Stimulated activated memory B cell treated with anti-CD40 and anti-IgM and Interleukin-4, amounts not matched to agents 10 μg/mL and 1 μg/mL and 100 μg/mL, for 72 hours (primary cell): Measurements from ENCODE around the gene ATP10A.

Experiments
- ATAC-seq: fragments of 150-1000 bp; cut with Tn5 transposase; 2 replicates; pipeline ENCODE4 v1.10.0; 2021
- H3K27ac Mint-ChIP-seq: one replicate; pipeline ENCODE4 v1.8.0; 2022; ENCODE audit warnings: mild to moderate bottlenecking, mixed read lengths
- H3K27me3 Mint-ChIP-seq: one replicate; pipeline ENCODE4 v1.8.0; 2022; ENCODE audit warnings: mixed read lengths
- H3K36me3 Mint-ChIP-seq: one replicate; pipeline ENCODE4 v1.8.0; 2022; ENCODE audit warnings: mixed read lengths
- H3K4me1 Mint-ChIP-seq: one replicate; pipeline ENCODE4 v1.8.0; 2022; ENCODE audit warnings: mixed read lengths
- H3K4me3 Mint-ChIP-seq: one replicate; pipeline ENCODE4 v1.8.0; 2022; ENCODE audit warnings: mild to moderate bottlenecking, moderate library complexity, mixed read lengths
- H3K9me3 Mint-ChIP-seq: one replicate; pipeline ENCODE4 v1.8.0; 2022; ENCODE audit warnings: mixed read lengths

Gene ATP10A

DNA sequence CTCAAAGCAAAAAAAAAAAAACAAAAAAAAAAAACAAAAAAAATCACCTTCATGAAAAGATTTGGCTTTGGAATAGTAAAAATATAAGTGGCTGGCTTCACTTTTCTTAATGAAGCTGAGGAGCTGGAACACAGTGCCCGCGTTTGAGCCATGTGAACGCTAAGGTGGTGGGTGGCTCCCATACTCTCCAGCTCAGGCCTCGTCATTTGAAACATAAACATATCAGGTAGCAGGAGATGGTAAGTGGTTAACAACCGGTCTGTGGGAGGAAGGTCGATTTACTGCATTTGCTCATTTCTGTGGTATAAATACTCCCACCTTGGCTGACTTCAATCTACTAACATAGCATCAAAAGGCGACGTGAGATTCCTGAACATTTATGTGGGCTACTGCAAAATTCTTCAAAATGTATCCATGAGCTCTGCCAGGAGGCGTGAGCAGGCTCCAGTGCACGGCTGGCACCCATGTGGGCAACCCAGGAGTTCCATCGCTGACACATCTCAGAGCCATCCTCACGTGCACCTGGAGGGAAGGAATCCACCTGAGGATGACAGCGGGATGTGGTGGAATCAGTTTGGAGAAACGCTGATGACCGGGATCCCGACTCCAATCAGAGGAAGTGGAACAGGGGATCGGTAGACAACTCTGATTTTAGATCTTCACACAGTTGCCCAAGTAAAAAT lies 157.6 kb downstream of the ATP10A start:
- Mint-ChIP-seq H3K27ac (no peak overlapping the region), H3K36me3 (no peaks in the 10 kb centered on the region)

GRCh38 chr15:25703726-25704125 lies 159.4 kb downstream of the ATP10A start:
- Mint-ChIP-seq H3K27me3 (no peaks in the 10 kb centered on the region), H3K36me3 (no peaks in the 10 kb centered on the region), H3K9me3 (no peaks in the 10 kb centered on the region), H3K4me1 (no peaks in the 10 kb centered on the region), H3K4me3 (no peak overlapping the region), H3K27ac (no peak overlapping the region)
- ATAC-seq = no peak

More for the DNA sequence above, 157.6 kb downstream of the ATP10A start:
- H3K9me3 Mint-ChIP-seq = no peaks in the 10 kb centered on the region
- no peak overlapping the region for H3K4me3 Mint-ChIP-seq
- ATAC-seq = no peak
- no peaks in the 10 kb centered on the region for H3K27me3 Mint-ChIP-seq
- no peaks in the 10 kb centered on the region for H3K4me1 Mint-ChIP-seq

DNA sequence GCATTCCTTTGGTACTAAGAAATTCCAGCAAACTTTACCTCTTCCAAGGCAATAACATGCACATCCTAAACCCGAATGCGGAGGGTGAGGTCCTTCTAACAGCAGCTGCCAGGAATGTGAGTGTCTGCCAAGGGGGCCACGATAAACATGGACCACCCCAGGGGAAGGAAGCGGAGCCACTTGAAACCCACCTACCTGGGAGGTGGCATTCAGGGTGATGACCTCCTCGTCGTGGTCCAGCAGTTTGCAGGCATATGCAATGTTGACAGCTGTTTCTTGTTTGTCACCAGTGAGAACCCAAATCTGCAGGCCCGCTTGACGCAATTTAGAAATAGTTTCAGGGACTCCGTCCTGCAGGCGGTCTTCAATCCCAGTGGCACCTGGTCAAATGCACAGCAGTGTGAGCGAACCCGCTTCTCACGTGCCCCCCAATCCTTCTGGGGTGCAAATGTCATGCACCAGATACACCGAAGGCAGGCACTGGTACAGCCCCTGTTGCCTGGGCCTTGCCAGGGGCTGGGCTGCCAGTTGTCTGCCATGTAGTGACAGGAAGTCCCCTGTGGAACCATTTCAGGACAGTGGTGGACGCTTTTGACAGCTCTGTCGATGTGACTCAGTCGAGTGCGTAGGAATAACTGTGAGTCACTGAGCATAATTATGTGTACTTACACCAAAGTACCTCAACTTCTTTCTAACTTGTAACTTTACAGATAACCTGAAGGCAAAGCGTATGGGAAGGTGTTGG lies 161.2 kb downstream of the ATP10A start:
- Mint-ChIP-seq H3K4me1 (no peaks in the 10 kb centered on the region), H3K4me3 (no peak overlapping the region), H3K36me3 (no peaks in the 10 kb centered on the region), H3K9me3 (no peaks in the 10 kb centered on the region), H3K27ac (no peak overlapping the region), H3K27me3 (no peaks in the 10 kb centered on the region)
- ATAC-seq = no peak

GRCh38 chr15:25700916-25701315 lies 162.2 kb downstream of the ATP10A start:
- H3K36me3 Mint-ChIP-seq = no peaks in the 10 kb centered on the region
- no peak overlapping the region for H3K27ac Mint-ChIP-seq
- H3K27me3 Mint-ChIP-seq = no peaks in the 10 kb centered on the region
- no peaks in the 10 kb centered on the region for H3K9me3 Mint-ChIP-seq
- no peak for ATAC-seq
- H3K4me1 Mint-ChIP-seq = no peaks in the 10 kb centered on the region
- H3K4me3 Mint-ChIP-seq = no peak overlapping the region

DNA sequence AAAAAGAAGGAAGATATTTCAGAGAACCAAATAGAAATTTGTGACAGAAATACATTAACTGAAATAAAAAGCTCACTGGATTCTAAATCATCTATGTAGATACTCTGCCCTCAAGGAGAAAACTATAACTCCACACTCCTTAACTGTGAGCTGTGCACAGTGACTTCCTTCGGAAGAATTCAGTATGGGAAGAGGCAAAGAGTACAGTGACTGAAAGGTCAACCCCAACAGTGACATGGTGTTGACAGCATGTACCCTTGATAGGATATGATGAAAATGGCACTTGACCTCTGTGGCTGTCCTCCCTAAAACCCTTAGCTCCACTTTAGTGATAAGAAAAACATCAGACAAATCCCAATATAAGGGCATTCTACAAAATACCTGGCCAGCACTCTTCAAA lies 165.5 kb downstream of the ATP10A start:
- no peak for ATAC-seq
- Mint-ChIP-seq H3K27ac (no peak overlapping the region), H3K27me3 (no peaks in the 10 kb centered on the region), H3K36me3 (no peaks in the 10 kb centered on the region), H3K9me3 (no peaks in the 10 kb centered on the region), H3K4me1 (no peaks in the 10 kb centered on the region), H3K4me3 (no peak overlapping the region)

DNA sequence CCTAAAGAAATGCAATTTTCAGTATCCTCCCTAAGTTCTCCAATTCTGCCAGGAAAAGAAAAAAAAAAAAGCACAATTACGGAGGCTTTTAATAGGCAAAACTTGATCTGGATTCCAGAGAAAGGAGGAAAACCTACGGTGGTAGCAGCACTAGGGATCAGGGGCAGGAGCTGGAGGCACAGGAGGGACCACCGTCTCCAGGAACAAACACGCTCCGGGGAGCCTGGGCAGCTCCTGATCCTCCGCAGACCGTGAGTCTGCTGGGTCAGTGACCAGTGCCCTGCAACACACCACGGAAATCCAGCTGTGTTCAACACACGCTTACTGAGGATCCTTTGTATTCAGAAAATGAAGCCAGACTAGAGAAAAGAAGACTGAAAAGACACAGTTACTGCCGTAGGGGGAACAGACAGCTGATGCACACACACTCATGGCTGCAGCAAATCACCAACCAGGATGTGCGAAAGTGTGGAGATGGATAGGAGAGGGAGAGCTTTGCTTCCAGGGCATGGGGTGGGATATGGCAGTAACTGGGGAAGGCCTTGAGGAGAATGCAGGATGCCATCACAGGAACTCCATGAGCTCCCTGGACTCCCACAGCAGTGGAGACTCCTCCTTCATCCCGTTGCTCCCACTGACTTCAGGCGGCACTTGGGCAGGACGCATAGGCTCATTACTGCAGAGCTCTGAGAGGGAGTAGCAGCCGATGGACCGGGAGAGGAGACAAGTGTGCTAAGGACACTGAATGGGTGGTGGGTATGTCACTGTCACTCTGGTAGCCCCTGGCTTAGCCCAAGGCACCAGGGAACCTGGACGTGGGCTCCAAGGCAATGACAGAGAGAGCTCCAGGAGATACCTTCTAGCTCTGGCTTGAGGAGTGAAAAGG lies 167.0 kb downstream of the ATP10A start:
- Mint-ChIP-seq H3K36me3 (no peaks in the 10 kb centered on the region), H3K4me1 (no peaks in the 10 kb centered on the region), H3K9me3 (no peaks in the 10 kb centered on the region), H3K4me3 (no peak overlapping the region), H3K27ac (no peak overlapping the region), H3K27me3 (no peaks in the 10 kb centered on the region)
- no peak for ATAC-seq

DNA sequence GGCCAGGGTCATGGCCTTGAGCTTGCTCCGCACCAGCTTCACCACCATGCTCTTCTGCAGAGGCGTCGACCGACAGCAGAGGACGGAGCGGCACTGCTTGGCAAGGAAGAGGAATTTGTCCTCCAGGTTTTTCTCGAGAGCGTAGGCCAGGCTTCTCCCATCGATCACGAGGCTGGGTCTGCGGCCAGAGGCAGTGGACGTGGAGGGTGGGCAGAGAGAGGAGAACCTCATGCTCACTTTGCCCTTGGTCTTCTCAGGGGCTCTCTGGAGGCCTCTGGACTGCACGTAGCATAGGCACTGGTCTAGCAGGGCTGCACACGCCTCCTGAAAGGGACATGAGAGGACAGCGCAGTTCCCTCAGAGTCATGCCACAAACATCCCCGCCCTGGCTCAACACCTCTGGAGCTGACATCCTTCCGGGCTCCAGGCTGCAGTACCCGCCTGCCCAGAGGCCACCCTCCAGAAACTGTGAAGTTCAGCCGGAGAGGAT lies 168.3 kb downstream of the ATP10A start:
- Mint-ChIP-seq H3K4me3 (no peak overlapping the region), H3K27me3 (no peaks in the 10 kb centered on the region), H3K27ac (no peak overlapping the region), H3K36me3 (no peaks in the 10 kb centered on the region), H3K9me3 (no peaks in the 10 kb centered on the region), H3K4me1 (no peaks in the 10 kb centered on the region)
- no peak for ATAC-seq

GRCh38 chr15:25694239-25694584 lies 168.9 kb downstream of the ATP10A start:
- no peak for ATAC-seq
- Mint-ChIP-seq H3K4me1 (no peaks in the 10 kb centered on the region), H3K36me3 (no peaks in the 10 kb centered on the region), H3K27ac (no peak overlapping the region), H3K9me3 (no peaks in the 10 kb centered on the region), H3K27me3 (no peaks in the 10 kb centered on the region), H3K4me3 (no peak overlapping the region)

- Mint-ChIP-seq H3K27ac (no peak overlapping the region), H3K9me3 (no peaks in the 10 kb centered on the region), H3K4me3 (no peak overlapping the region), H3K4me1 (no peaks in the 10 kb centered on the region), H3K27me3 (no peaks in the 10 kb centered on the region), H3K36me3 (no peaks in the 10 kb centered on the region)
- ATAC-seq = no peak
These were observed 169.5 kb downstream of the ATP10A start for GRCh38 chr15:25693321-25694238.

DNA sequence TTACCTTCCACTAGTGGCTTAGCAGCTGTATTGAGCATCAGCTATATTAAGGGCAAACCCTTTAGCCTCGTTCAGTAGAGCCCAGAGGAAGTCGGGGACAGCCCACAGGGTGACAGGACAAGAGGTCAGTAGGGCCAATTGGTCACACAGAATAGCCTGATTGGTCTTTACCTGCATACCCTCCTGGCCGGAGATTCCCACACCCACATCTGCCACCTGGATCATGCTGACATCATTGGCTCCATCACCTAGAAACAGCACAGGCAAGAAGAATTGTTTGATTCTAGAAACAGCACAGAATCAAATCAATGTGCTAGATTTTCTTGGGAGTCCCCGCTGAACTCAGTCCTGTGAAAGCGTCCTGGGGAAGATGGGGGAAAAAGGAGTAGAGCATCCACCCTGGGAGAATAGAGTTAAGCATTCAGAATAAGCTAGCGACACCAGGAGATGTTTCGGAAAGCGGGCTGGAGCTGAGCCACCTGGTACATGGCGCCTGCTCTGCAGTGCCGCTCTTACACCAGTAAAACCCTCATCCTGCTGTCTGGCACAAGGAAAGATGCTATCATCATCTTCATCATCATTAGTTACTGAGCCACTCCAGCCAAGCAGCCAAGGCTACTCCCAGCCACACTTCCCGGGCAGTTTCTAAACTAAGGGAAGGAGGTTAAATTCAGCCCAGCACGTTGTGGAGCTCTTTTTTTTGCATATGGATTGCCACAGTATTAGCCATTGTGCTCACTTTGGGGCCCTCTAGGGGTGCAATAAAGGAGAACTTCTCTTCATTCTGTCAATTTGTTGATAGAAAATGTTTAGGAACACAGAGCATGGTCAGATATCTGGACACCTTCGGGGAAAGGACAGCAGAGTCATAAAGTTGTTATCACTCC lies 171.3 kb downstream of the ATP10A start:
- Mint-ChIP-seq H3K36me3 (no peaks in the 10 kb centered on the region), H3K27ac (no peak overlapping the region), H3K9me3 (no peaks in the 10 kb centered on the region), H3K27me3 (no peaks in the 10 kb centered on the region), H3K4me3 (no peak overlapping the region), H3K4me1 (no peaks in the 10 kb centered on the region)
- no peak for ATAC-seq

DNA sequence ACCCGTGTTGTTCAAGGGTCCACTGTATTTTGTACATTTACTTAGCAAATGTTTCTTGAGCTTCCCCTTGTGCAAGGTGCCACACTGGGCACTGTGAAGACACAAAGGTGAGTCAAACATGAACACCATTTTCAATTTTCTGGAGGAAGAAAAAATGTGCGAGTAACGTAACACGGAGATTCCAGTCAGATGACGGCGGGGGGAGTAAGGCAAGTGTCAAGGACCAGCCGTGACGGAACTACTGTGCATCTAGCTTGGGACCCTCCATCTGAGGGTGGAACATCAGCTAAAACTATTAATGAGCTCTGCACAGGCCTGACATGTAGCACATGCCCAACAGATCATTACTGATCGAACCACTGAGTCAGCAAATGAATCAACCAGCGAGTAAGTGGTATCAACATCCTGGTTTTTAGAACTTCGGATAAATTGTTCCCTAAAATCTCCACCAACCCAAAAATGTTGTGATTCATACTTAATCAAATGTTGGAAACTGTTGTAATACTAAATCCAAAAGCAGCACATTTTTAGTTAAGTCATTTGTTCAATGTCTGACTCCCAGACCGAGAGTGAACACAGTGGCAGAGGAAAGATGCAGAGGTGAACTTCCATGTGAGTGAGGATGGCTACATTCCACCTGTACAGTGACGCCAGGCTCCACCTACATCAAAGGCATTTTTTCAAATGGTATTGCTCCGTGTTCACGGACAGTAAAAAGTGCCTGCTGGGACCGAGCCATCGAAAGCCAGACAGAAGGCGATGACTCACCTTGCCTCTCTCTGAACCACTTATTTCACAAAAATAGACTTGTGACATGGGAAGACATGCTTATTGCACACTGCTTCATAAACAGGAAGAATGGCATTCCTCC lies 172.2 kb downstream of the ATP10A start:
- no peak overlapping the region for H3K4me3 Mint-ChIP-seq
- no peaks in the 10 kb centered on the region for H3K4me1 Mint-ChIP-seq
- ATAC-seq = no peak
- H3K36me3 Mint-ChIP-seq = no peaks in the 10 kb centered on the region
- no peaks in the 10 kb centered on the region for H3K27me3 Mint-ChIP-seq
- no peak overlapping the region for H3K27ac Mint-ChIP-seq
- H3K9me3 Mint-ChIP-seq = no peaks in the 10 kb centered on the region

- ATAC-seq = no peak
- Mint-ChIP-seq H3K4me1 (no peaks in the 10 kb centered on the region), H3K9me3 (no peaks in the 10 kb centered on the region), H3K4me3 (no peak overlapping the region), H3K27ac (no peak overlapping the region), H3K27me3 (no peaks in the 10 kb centered on the region), H3K36me3 (no peaks in the 10 kb centered on the region)
These were observed 173.5 kb downstream of the ATP10A start for GRCh38 chr15:25689592-25689991.

- Mint-ChIP-seq H3K27me3 (no peaks in the 10 kb centered on the region), H3K4me1 (no peaks in the 10 kb centered on the region), H3K27ac (no peak overlapping the region), H3K4me3 (no peak overlapping the region), H3K9me3 (peaks cover 1% of the 10 kb centered on the region), H3K36me3 (no peaks in the 10 kb centered on the region)
- ATAC-seq = no peak
These were observed 175.0 kb downstream of the ATP10A start for GRCh38 chr15:25688166-25688565.
